Measurements from ENCODE around the gene STX18.
A peak's percentile ranks its signal among the peaks of the same experiment; 100 is the strongest.
"Not testable (repeated sequence)": the region's sequence is repeated elsewhere in the genome, so short reads cannot be mapped to it uniquely, and the experiment has no call there.

The STX18 gene

DNA sequence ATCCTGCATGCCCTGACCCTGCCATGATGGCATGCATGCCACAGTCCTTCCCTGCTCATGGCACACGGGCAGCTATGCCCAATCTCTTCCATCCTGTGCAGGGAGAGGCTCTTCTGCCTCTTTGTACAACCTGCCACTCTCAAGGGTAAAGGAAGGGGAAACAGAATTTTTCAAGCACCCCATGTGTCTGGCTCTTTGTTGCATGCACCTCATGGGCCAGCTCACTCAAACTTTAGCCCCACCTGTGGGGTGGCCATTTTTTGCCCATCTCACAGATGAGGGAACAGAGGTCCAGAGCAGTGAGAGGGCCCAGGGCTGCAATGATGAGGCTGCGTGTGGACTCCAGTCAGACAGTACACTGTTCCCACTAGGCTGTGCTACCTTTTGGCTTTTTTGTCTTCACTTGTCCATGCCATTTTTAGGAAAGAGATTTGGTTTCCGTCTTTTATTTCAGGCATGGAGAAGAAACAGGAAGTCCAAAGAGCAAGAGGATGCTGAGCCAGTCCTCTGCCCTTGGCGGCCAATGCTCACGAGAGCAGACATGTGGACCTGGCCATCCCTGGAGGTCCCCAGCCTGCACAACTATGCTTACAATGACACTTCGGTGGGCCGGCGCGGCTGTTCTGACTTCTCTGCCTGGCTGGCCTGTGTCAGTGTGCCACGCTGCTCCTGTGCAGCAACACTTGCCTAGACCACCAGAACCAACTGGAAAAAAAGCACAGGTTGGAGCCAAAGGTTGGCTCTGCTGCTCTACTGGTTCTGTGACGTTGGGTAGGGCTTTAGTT, 109.3 kb downstream of the STX18 start:
- DNase-seq = no peak

DNA sequence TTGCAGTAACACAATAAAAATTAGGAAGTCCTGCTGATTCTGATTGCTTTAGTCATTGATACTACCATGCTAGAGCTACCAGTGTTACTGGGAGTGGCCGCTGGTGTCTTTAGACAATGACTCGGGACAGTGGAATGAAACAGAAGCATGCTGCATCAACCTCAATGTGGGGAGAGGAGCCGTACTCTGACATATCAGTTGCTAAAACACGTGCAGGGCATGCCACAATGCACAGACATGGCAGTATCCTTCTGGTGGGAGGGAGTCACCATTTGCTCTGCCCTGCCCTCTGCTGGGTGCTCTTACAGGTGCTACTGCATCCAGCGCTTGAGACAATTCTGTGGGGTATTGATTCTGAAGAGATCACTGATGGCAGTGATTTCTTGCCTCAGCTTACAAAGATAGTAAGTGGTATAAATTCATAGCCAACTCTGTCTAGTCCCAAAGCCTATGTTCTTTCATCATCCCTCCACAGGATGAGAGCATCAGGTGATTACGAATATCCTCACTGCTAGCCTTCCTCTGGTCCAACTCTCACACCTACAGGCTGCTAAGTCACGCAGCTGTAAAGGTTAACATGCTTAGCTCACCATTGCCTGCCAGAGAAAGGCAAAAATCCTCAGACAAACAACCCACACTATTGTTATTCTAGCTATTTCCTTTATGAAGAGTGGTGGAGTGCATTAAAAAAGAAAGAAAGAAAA, 111.2 kb downstream of the STX18 start:
- DNase-seq = no peak

DNA sequence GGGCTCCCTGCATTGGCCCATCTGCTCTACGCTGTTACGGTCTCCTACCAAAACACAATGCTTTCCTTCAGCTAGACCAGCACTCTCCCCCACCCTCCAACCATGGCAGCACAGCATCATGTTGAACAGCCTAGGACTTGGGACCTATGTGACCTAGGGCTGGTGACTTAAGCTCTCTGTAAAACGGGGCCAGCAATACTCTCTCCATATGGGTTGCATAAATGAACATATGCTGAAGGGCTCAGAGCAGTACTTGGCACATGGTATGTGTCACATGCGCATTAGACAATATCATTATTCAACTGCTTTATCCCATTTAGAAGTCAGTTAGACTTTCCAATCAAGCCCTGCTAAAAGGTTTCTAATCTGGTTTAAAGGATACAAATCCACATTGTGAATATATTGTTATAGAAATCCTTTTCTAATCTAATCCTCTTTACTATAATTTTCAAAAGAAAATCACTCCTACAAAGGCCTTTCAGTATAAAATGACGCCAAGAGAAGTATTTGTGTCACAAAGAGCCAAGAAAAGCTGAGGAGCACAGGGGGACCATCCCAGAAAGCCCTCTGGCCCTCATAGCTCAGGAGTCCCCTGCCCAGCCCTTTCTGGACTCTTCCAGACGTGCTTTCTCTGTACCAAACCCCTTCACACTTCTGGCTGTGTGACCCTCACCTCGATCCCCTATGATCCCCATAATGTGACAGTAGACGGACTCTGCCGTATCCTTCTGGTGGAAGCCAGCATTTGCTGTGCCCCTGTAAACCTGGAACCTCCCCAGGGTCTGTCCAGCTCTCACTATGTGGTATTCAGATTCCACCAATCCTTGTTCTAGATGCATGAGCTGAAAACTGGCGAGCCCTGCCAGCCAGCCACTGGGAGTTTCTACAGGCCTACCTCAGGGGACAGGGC, 112.6 kb downstream of the STX18 start:
- DNase-seq = no peak

DNA sequence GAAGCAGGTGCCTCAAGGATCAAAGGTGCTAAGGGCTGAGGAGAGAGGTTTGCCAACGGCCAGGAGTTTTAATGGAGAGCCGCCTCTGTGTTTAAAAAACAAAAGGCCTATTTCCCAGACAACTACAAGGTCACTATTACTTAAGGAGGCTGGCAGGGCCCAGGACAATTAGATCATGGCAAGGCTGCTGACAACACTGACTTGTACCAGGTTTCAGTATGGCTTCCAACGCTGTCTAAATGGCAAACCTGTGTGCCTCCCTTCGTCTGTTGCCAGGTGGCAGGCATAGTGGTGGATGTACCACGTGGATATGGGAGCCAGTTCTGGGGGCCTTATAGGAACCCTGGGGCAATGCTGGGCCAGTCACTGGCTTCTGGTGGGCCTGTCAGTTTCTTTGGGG, 114.0 kb downstream of the STX18 start:
- no peak for DNase-seq

DNA sequence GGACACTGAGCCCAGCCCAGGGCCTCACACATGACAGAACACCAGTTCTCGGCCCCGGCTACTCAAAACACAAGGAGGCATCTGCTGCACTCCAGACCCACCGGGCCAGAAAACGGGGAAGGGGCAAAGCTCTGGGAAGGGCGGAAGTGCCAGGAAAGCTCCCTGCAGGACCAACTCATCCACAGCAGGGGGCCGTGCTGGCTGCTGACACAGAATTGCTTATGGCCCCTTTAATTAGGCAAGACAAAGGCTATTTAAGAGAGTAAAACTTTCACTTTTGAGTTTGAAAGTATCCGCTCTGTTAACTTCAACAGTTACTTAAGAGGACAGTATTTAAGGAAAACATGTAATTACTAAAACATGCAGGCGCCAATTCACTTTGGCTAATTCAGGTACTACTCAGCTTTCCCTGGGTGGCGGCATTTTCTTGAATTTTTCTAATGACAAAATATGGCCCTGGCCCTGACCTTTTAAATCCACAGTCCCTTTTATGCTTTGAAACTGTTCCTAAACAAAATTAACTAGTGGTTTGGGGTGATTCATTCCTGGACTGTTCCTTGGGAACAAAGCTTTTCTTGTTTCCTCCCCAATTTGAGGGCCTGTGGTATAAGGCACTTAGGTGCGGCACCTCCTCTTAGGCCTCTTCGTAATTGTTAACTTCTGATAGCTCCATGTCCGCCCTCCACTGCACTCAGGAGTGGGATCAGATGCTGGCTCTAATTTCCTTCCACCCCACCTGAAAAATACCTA, 114.6 kb downstream of the STX18 start:
- no peak for DNase-seq

DNA sequence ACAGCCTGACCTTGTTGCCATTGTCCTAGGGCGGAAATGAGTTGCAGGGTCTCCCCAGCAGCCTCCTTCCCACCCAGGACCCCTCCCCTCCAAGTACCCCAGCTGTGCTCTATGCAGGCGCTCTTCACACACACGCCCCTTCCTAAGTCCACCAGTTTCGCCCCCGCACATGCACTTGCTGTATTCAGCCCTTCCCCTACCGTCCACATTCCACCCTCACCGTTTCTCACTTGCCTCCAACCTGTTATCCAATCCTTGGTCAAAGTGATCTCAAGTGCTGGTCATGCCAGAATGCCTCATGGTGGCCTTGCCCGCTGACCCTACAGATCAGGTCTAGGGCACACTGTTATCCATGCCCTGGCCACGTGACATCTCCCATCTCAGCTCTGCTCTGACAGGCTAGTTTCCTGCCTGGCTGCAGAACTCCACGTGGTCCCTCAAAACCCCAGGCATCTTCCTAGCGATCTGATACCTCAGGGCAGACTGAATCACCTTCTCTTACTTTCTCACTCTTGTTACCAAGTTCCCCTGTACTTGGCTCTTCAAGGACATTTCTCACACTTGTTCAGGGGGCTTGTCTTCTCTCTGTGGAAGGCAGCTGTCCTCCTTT, 115.2 kb downstream of the STX18 start:
- DNase-seq = no peak

DNA sequence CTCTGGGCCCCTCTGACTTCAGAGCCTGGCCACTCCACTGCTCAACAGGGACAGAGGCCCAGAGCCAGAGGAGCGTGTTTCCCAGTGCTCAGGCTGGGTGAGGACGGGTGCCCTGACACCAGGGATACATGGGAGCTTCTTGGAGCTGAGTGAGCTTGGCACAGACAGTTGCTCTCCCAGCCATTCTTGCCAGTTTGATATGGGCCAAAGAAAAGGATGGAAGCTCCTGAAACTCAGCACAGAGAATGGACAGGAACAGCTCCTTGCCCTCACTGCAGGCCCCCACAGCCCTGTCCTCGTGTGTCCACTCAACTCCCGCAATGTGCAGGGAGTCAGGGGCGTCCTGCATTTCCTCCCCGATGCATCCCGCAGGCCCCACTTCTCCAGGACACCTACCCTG, 116.2 kb downstream of the STX18 start:
- DNase-seq = no peak

DNA sequence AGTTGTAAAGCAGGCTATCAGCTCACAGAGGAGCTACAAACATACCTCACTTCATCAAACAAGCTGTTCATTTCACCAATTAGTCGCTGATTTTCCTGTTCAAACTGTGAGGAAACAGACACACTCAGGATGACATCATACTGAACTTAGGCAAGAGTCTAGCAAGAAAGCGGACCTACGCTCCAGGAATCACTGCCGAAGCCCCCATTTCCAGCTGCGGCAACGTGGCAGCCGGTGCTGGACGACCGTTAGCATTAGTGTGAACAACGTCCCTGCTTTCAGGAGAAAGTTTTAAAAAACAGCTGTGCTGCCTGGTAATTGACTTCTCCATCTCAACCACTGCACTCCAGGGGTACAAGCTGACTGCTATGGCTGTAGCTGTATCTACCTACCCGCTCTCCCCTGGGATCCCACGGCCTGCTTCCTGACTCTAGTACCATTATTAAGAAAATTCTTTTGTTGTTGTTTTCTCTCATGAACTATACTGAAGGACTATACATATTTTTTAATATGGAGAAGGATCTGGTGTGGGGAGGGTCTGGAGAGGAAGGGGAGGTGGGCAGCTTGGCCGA, 116.6 kb downstream of the STX18 start:
- DNase-seq = no peak

DNA sequence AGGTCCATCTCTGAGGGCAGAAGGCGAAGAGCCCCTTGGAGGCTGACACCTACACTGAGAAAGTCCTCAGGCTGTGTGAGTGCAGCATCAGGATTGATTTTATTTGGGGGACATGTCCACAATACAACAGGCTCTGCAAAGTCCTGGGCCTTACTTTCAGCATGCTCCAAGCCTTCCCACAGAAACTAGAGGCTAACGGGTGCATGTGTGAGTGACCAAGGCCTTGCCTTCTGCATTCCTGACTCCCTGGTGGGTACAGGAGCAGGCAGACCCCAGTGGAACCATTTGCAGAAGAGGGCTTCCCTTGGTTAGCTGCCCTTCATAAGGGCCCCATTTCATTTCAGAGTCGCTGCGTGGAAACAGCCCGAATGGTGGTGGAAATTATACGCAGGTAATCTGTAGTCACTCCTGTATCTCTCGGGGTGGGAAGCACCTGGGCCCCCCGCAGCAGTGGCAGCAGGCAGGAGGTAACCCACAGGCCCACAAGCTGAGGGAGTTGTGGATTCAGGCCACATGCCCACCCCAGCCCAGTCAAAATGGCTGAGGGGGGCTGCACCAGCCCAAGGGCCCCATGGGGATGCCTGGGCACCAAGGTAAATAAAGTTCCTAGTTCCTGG, 117.2 kb downstream of the STX18 start:
- DNase-seq = no peak

DNA sequence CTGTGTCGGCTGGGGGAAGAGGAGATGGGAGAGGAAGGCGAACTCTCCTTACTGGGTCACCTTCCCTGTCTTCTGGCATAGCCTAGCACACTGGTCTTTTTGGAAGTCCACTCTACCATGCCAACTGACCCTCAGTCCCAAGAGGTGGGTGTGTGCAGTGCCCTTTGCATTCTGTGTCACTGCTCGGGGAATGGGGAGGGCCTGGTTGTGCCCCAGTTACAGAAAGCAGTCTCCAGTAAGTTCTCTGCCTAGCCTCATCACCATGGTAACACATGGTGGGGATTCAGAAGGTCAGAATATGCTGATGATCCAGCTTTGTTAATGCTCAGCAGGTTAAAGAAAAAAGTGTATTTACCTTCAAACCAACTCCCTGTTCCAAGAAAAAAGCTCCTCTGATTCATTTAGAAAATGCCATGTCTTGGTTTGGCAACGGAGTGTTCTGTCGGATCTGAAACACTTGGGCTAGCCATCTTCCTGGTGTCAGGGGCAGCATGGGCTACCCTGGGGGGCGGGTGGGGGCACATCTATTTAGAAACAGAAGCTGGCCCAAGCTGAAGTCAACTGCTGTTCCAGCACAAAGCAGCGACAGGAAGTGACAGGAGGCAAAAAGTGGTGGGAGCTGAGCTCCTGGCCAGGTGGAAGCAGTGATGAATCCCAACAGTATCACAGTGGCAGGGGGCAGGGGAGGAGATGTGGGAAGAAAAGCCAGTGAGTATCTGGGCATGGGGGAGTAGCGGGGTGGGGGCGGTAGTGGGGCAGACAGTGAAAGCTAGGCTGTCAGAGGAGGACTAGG, 117.9 kb downstream of the STX18 start:
- no peak for DNase-seq

DNA sequence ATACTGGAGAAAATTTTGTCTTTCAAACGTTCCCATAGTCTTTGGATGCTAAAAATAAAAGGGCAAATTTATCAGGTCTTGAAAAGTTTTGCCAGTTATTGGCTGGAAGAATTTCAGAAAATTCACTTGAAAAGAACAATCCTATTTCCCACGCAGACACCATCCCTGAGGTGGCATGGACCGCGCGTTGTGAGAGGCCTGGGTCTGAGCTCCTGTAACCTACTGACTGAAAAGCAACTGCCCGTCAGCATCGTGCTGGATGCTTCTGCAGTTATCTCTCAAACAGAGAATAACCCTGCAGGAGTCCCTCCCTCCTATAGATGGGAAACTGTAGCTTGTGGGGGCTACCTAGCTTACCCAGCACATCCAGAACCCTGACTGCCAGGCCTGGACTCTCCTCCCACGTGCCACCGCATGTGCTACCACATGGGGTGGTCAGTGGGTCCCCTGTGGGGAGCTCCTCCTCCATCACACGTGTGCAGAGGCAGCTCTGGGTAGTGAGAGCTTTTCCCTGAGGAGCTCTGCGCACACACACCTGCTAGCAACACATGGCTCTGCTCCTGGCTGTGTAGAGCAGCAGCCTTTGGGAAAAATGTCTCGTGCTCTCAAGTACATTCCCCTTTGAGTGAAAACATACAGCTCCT, 118.9 kb downstream of the STX18 start:
- DNase-seq = no peak

DNA sequence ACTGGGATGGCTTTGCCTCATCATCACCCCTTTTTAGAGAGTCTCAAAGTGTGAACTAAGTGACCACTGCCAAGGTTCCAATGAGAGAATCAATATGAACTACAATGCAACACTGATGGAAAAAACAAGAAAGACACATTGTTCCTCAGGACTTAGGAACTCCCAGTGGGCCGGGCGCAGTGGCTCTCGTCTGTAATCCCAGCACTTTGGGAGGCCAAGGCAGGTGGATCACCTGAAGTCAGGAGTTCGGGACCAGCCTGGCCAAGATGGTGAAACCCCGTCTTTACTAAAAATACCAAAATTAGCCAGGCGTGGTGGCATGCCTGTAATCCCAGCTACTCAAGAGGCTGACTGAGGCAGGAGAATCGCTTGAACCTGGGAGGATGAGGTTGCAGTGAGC, 119.7 kb downstream of the STX18 start:
- DNase-seq = not testable (repeated sequence)

DNA sequence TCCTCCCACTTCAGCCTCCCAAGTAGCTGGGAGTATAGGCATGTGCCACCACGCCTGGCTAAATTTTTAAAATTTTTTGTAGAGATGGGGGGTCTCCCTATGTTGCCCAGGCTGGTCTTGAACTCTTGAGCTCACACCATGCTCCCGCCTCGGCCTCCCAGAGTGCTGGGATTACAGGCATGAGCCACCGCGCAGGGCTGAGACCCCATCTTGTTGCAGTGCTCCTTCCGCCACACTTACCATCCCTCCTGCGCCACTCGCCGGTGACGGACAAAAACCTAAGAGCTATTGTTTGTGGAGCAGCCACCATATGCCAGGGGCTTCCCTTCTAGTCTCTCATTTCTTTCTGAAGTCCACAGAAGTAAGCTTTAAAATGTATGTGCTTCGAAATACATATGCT, 120.5 kb downstream of the STX18 start:
- no peak for DNase-seq

DNA sequence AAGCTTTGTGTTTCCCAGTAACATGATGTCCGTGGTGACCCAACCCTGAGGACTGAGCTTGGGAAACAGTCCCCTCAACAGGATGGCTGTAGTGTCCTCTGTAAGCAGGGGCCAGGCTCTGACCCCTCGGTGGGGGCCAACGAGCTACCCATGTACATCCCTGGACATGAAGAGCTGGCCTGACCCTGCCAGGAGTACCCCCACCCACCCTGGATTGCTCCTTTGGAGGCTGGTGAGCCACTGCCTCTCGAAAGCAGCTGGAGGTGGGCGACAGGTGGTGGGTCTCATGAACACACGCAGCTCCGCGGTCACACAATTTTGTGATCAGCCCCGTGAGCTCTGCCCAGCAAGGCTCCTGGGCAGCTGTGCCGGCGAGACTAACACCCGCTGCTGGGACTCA, 121.4 kb downstream of the STX18 start:
- DNase-seq = no peak

DNA sequence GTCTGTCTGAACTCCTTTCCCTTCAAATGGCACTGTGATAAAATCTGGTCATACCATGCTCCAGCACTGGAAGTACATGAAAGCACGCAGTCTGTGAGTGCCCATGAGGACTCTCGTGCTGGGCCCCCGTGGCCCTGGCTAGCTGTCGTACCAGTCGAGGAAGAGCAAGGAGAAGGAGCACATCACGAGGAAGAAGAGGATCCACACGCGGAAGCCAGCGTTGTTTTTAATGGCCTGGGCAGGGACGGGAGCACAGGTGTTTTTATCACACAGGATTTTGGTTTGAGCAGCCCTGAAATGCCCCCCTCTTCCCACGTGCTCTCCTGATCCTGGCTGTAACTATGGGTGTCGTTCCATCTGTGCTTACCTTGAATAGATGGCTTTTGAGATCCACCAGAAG, 122.0 kb downstream of the STX18 start:
- DNase-seq = no peak

DNA sequence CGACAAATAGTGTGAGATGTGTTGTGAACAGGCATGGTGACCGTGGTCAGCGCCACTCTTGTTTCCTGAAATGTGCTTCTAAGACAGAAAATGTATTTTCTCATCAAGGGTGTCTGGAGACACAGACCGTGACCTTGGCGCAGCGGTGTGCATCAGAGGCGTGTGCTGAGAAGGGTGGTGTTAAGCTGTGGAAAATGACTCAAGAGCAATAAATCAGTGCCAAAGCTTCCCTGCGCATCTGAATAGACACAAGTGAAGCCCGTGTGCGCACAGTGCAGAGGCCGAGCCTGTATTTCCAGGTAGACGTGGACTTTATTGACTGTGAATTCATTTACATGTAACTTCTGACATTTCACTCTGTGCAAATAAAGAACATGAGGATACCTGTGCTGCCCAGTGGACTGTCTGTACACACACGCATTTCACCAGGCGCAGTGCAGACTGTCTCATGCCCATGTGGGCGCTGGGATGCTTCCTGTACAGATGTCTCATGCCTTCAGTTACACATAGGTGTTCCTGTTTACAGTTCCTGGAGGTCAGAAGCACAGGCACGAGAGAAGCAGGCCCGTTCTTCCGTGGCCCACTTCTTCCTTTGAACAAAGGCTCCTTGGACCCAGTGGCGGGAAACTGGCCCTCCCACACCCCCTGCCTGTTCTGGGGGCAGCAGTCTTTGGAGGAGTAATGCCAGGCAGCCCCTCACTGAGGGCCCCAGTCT, 123.0 kb downstream of the STX18 start:
- no peak for DNase-seq

DNA sequence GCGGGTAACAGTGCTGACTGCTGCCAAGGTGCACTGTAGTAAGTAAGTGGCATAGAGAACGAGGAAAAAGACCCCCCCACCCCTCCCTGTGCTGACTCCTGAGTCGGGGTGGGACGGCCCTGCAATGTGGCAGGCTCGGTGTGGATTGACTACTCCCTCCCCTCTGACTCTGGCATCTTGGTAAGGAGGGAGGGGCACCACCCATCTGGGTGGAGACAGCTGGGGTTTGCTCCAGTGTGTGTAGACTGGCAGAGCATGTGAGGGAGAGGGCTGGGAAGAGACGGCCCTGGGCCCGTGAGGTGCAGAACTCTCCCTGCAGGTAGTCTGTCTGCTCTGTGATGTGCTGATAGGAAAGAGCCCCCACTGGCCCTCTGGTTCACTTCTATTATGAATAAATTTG, 124.0 kb downstream of the STX18 start:
- peak; percentile 30 for DNase-seq

DNA sequence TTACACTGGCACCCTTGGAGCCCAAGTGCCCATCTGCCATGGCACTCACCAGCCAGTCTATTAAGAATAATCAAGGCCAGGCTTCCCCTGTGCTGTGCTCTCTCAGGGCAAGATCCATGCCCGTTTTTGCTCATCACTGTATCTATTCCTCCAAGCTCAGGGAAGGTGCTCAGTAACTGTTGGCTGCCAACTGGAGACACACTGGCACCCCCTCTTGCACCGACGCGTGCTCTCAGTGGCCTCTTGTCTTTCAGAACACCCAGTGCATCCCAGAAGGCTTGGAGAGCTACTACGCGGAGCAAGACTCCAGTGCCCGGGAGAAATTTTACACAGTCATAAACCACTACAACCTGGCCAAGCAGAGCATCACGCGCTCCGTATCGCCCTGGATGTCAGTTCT, 124.9 kb downstream of the STX18 start:
- DNase-seq = peak; percentile 9
